Prostate gland (tissue), 2 donors: Measurements from ENCODE around the gene ZMYM3. TPM values are rescaled to one million over a fixed set of nuclear protein-coding genes. Genes with fewer than 3 reads are reported as not detected.

Experiments used
- DNase-seq: peaks from one replicate; pipeline ENCODE4 v3.0.0-alpha.2; 2019; ENCODE audit warnings: low spot score
- H3K27ac ChIP-seq, 2 donors: fragments of 200-600 bp; sonication (generic); 2 replicates each; pipeline ENCODE4 v1.5.1; 2017 to 2019
- H3K27me3 ChIP-seq: fragments of 200-600 bp; sonication (generic); replicated peaks from 2 replicates; pipeline ENCODE4 v1.5.1; 2019; ENCODE audit not compliant: insufficient read depth
- H3K36me3 ChIP-seq, 2 donors: fragments of 200-600 bp; sonication (generic); 1 replicate in 1 of 2; 2 replicates in 1 of 2; pipeline versions ENCODE4 v1.5.1 to v1.8.1; 2017 to 2019
- H3K4me1 ChIP-seq: fragments of 200-600 bp; sonication (generic); replicated peaks from 2 replicates; pipeline ENCODE4 v1.5.1; 2019
- H3K4me3 ChIP-seq, 2 donors: fragments of 200-600 bp; sonication (generic); 2 replicates each; pipeline ENCODE4 v1.5.1; 2017 to 2019
- H3K9me3 ChIP-seq: fragments of 200-600 bp; sonication (generic); 2 replicates; pipeline ENCODE4 v1.5.1; 2017
- POLR2A ChIP-seq: fragments of 450-650 bp; IDR thresholded peaks from one replicate; pipeline ENCODE4 v1.6.1; 2016; ENCODE audit warnings: antibody characterized with exemption, mild to moderate bottlenecking
- POLR2AphosphoS5 ChIP-seq: sonication (generic); formaldehyde crosslinking; IDR thresholded peaks from one replicate; pipeline ENCODE4 v1.6.1; 2017; ENCODE audit warnings: antibody characterized with exemption
- WGBS: methylation state at CpG from one replicate; pipeline ENCODE4 v1.1.5; 2018; 5-methylcytosine and 5-hydroxymethylcytosine counted together
- intact Hi-C: fragments of 100-400 bp; cut with DNase I; formaldehyde crosslinking; loops from one replicate; pipeline ENCODE4 v1.14.2; 2022
- total RNA-seq, 2 donors: library from RNA; depleted of rRNA; stranded (reverse); fragments of >200 nt; gene quantifications; one replicate each; pipeline ENCODE4 v1.1.0, GENCODE V29; 2016
- TF ChIP-seq, protein P1 (sequence below), 4 experiments: fragments of 200-600 bp in 2 of 4; fragments of 450-650 bp in 2 of 4; sonication (generic) in 2 of 4; IDR thresholded peaks; 1 replicate in 3 of 4; 2 replicates in 1 of 4; pipeline ENCODE4 v1.5.1; 2016 to 2019; ENCODE audit warnings: antibody characterized with exemption in 4 of 4, mild to moderate bottlenecking in 2 of 4, moderate library complexity in 2 of 4

Gene ZMYM3
- total RNA-seq, 2 donors from 2014 or later = 23.2 to 71.6 TPM

DNA sequence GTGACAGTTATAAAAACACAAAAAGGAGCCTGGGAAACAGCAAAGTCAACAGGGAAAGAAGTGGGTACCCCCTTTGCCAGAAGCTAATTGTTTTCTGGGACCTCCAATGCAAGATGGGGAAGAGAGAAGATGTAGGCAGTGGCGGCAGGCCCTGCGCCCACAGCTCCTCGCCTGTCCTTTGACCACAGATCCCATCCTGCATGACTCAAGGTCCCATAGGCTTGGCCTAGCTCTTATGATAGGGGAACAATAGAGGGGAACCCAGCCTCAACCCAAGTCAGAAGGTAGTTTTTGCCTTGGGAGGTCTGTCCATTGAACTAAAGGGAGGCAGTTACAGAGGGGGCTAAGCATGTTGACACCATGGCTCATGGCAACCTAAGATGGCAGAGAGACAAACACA, 14.2 kb downstream of the ZMYM3 start:
- H3K4me1 ChIP-seq = no peaks in the 10 kb centered on the region
- WGBS = 94% methylated on average over 3 of the region's 3 CpGs
- no peak for TF ChIP-seq POLR2A
- TF ChIP-seq, protein P1, sequence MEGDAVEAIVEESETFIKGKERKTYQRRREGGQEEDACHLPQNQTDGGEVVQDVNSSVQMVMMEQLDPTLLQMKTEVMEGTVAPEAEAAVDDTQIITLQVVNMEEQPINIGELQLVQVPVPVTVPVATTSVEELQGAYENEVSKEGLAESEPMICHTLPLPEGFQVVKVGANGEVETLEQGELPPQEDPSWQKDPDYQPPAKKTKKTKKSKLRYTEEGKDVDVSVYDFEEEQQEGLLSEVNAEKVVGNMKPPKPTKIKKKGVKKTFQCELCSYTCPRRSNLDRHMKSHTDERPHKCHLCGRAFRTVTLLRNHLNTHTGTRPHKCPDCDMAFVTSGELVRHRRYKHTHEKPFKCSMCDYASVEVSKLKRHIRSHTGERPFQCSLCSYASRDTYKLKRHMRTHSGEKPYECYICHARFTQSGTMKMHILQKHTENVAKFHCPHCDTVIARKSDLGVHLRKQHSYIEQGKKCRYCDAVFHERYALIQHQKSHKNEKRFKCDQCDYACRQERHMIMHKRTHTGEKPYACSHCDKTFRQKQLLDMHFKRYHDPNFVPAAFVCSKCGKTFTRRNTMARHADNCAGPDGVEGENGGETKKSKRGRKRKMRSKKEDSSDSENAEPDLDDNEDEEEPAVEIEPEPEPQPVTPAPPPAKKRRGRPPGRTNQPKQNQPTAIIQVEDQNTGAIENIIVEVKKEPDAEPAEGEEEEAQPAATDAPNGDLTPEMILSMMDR (IDR thresholded peaks at IDR 0.05) = no peak
- TF ChIP-seq POLR2AphosphoS5 = no peak
- H3K9me3 ChIP-seq = no peaks in the 10 kb centered on the region
- no peaks in the 10 kb centered on the region for H3K27me3 ChIP-seq
- intact Hi-C loops = loop anchor here (10.0 kb wide), 1 partner anchor 55 kb away; no protein-coding TSS in a partner anchor
- DNase-seq = no peak
- H3K27ac ChIP-seq = no peak overlapping the region
- no peak overlapping the region for H3K4me3 ChIP-seq
- no peaks in the 10 kb centered on the region for H3K36me3 ChIP-seq

DNA sequence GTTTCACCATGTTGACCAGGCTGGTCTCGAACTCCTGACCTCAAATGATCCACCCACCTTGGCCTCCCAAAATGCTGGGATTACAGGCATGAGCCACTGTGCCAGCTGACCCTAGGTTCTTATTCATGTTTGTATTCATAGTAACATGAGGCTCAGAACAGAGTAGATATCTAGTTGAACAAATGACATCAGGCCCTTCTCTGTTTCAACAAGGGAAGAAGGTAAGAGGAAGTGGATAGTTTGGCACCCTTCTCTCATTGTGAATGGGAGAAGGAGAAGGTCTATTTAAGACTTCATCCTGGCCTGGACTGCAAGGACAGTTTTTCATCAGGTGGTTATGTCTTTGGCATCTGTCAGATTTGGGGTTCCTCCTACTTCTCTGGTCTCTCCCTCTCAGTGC, 17.1 kb downstream of the ZMYM3 start:
- 100% methylated on average over 1 of the region's 1 CpG for WGBS
- Histone ChIP-seq H3K27me3 (no peaks in the 10 kb centered on the region), H3K36me3 (no peaks in the 10 kb centered on the region), H3K4me3 (no peak overlapping the region), H3K4me1 (no peaks in the 10 kb centered on the region), H3K27ac (no peak overlapping the region), H3K9me3 (no peaks in the 10 kb centered on the region)
- no peak for DNase-seq
- intact Hi-C loops = no loop called here
- TF ChIP-seq, protein P1 (IDR thresholded peaks at IDR 0.05) = no peak

DNA sequence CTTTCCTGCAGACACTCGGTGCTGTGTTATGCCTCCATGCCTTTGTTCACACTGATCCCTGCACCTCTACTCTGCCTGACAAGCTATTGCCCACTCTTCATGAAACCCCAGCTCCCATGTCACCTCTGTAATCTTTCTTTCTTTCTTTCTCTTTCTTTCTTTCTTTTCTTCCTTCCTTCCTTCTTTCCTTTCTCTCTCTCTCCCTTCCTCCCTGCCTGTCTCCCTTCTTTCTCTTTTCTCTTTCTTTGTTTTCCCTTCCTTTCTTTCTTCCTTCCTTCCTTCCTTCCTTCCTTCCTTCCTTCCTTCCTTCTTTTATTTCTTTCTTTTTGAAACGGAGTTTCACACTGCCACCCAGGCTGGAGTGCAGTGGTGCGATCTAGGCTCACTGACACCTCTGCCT, 18.5 kb downstream of the ZMYM3 start:
- Histone ChIP-seq H3K27ac (no peak overlapping the region), H3K4me3 (no peak overlapping the region), H3K4me1 (no peaks in the 10 kb centered on the region), H3K9me3 (no peaks in the 10 kb centered on the region), H3K27me3 (no peaks in the 10 kb centered on the region), H3K36me3 (no peaks in the 10 kb centered on the region)
- no peak for DNase-seq
- no peak for TF ChIP-seq POLR2A
- intact Hi-C loops = no loop called here
- 85% methylated on average over 2 of the region's 3 CpGs for WGBS

DNA sequence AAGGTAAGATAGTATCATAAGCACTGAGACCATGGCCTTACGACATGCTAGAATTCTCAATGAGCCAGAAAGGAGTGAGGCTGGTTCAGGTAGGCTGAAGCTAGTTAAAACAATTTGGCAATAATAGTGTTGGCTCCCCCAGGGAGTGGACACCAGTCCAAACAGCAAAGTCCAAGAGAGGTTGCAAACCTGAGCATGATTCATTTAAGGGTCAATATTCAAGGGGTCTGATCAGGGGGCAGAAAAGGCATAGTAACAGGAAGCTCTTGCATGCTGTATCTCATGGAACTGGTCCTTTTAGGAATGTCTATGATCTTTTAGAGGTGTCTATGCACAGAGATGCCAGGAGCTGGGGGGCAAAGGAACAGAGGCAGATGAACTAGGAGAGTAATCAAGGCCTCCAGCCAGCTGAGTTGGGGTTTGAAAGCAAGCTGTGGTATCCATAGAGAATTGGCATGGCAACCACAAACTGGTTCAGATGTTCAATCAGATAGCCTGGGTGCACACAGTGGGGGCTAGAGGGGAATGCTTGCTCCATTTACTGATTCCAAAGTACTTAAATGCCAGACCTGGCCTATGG, 25.8 kb downstream of the ZMYM3 start:
- Histone ChIP-seq H3K36me3 (no peaks in the 10 kb centered on the region), H3K4me1 (no peaks in the 10 kb centered on the region), H3K27ac (no peak overlapping the region), H3K4me3 (no peak overlapping the region), H3K9me3 (no peaks in the 10 kb centered on the region), H3K27me3 (no peaks in the 10 kb centered on the region)
- TF ChIP-seq POLR2A = no peak
- no peak for TF ChIP-seq POLR2AphosphoS5
- TF ChIP-seq, protein P1 (IDR thresholded peaks at IDR 0.05) = no peak
- WGBS = 86% methylated on average over 1 of the region's 1 CpG
- intact Hi-C loops = no loop called here
- DNase-seq = no peak

DNA sequence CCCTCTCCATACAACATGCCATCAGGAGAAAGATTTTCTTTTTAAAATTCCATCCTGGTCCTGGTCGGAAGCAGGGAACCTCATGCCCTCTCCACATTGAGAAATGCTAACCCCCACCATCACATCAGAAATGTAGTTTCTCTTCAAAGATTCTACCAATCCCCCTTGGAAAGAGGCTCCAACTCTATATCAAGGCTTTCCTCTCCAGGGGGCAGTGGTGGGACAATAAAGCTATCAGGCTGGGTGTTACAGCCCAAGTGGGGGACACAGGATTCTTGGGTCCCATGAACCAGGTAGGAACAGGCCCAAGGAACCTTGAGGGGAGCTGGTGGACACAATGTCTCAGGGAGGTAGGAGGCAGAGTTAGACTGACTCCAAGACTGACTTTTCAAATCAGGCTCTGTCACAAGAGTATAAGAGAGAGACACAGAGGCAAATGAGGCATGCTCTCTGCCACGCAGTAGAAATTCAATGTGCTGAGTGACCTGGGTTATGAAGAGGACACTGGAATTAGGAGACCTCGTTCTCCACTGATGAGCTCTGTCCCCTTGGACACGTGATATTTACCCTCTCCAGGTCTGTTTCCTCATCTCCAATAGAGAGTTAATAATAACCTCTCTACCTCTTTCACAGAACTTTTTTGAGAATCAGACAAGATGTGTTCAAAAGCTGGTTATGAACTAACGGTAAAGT, 26.4 kb downstream of the ZMYM3 start:
- H3K36me3 ChIP-seq = no peaks in the 10 kb centered on the region
- 71% methylated on average over 5 of the region's 5 CpGs for WGBS
- intact Hi-C loops = no loop called here
- H3K27me3 ChIP-seq = no peaks in the 10 kb centered on the region
- TF ChIP-seq, protein P1 (IDR thresholded peaks at IDR 0.05) = no peak
- TF ChIP-seq POLR2AphosphoS5 (no peak), POLR2A (no peak)
- H3K4me1 ChIP-seq = no peaks in the 10 kb centered on the region
- no peak for DNase-seq
- H3K27ac ChIP-seq = no peak overlapping the region
- no peaks in the 10 kb centered on the region for H3K9me3 ChIP-seq
- H3K4me3 ChIP-seq = no peak overlapping the region
